Trophoblast cell (in vitro differentiated cells and primary cell): ENCODE measurements around the gene CACTIN.

ENCODE experiments used
- DNase-seq, 2 donors: peaks; one replicate each; pipeline ENCODE4 v3.0.0-alpha.2; 2016
- H2AFZ ChIP-seq: 2 replicates; pipeline ENCODE4 v1.6.1; 2013; ENCODE audit warnings: low read length, moderate library complexity, mild to moderate bottlenecking; ENCODE audit not compliant: insufficient read depth, poor library complexity
- H2AK5ac ChIP-seq: 2 replicates; pipeline ENCODE4 v1.6.1; 2013; ENCODE audit warnings: mild to moderate bottlenecking, low read length
- H2BK120ac ChIP-seq: 2 replicates; pipeline ENCODE4 v1.6.1; 2013; ENCODE audit warnings: low read length, mild to moderate bottlenecking, moderate library complexity; ENCODE audit not compliant: insufficient read depth, poor library complexity
- H2BK12ac ChIP-seq: 2 replicates; pipeline ENCODE4 v1.6.1; 2013; ENCODE audit warnings: mild to moderate bottlenecking, low read length, moderate library complexity
- H2BK5ac ChIP-seq: 2 replicates; pipeline ENCODE4 v1.6.1; 2013; ENCODE audit warnings: low read length, low read depth, moderate library complexity, mild to moderate bottlenecking; ENCODE audit not compliant: poor library complexity
- H3K14ac ChIP-seq: 2 replicates; pipeline ENCODE4 v1.6.1; 2013; ENCODE audit warnings: mild to moderate bottlenecking, low read length
- H3K18ac ChIP-seq: 2 replicates; pipeline ENCODE4 v1.6.1; 2013; ENCODE audit warnings: mild to moderate bottlenecking, low read length
- H3K23ac ChIP-seq: 2 replicates; pipeline ENCODE4 v1.6.1; 2013; ENCODE audit warnings: low read length
- H3K27ac ChIP-seq: 2 replicates; pipeline ENCODE4 v1.5.1; 2013; ENCODE audit warnings: low read depth, mild to moderate bottlenecking, inconsistent platforms, low read length, moderate library complexity
- H3K27me3 ChIP-seq: 2 replicates; pipeline ENCODE4 v1.6.1; 2013; ENCODE audit warnings: inconsistent platforms, mild to moderate bottlenecking, low read length, moderate library complexity; ENCODE audit not compliant: insufficient read depth
- H3K36me3 ChIP-seq, 2 experiments: 1 replicate in 1 of 2; 2 replicates in 1 of 2; pipeline ENCODE4 v1.6.1; 2013; ENCODE audit warnings: low read length in 2 of 2, mild to moderate bottlenecking in 2 of 2, moderate library complexity in 1 of 2; ENCODE audit not compliant: insufficient read depth in 2 of 2, control insufficient read depth in 1 of 2
- H3K4ac ChIP-seq: 2 replicates; pipeline ENCODE4 v1.6.1; 2013; ENCODE audit warnings: low read depth, mild to moderate bottlenecking, low read length, moderate library complexity
- H3K4me1 ChIP-seq, 2 experiments: 1 replicate in 1 of 2; 2 replicates in 1 of 2; pipeline ENCODE4 v1.6.1; 2013; ENCODE audit warnings: low read length in 2 of 2, mild to moderate bottlenecking in 2 of 2, moderate library complexity in 1 of 2; ENCODE audit not compliant: insufficient read depth in 2 of 2, control insufficient read depth in 1 of 2
- H3K4me2 ChIP-seq: 2 replicates; pipeline ENCODE4 v1.6.1; 2013; ENCODE audit warnings: inconsistent platforms, mild to moderate bottlenecking, low read length, moderate library complexity
- H3K4me3 ChIP-seq: 2 replicates; pipeline ENCODE4 v1.5.1; 2013; ENCODE audit warnings: mild to moderate bottlenecking, low read depth, low read length, inconsistent platforms
- H3K79me1 ChIP-seq: one replicate; pipeline ENCODE4 v1.6.1; 2013; ENCODE audit warnings: low read length
- H3K79me2 ChIP-seq: 2 replicates; pipeline ENCODE4 v1.6.1; 2013; ENCODE audit warnings: low read length, mild to moderate bottlenecking; ENCODE audit not compliant: control insufficient read depth, insufficient read depth, poor library complexity
- H3K9ac ChIP-seq: 2 replicates; pipeline ENCODE4 v1.6.1; 2013; ENCODE audit warnings: mild to moderate bottlenecking, low read length
- H3K9me3 ChIP-seq: 2 replicates; pipeline ENCODE4 v1.6.1; 2013; ENCODE audit warnings: low read depth, mild to moderate bottlenecking, control low read depth, inconsistent platforms, low read length; ENCODE audit not compliant: insufficient read depth
- H4K12ac ChIP-seq: 2 replicates; pipeline ENCODE4 v1.6.1; 2013; ENCODE audit warnings: low read depth, mild to moderate bottlenecking, low read length, moderate library complexity
- H4K8ac ChIP-seq: 2 replicates; pipeline ENCODE4 v1.6.1; 2013; ENCODE audit warnings: low read depth, mild to moderate bottlenecking, low read length, moderate library complexity
- H4K91ac ChIP-seq: one replicate; pipeline ENCODE4 v1.6.1; 2013; ENCODE audit warnings: low read depth, mild to moderate bottlenecking, low read length, moderate library complexity
- WGBS: extraction: QIAGEN DNeasy Blood & Tissue Kit; methylation state at CpG from one replicate; pipeline ENCODE4 v1.1.7; 2013; ENCODE audit warnings: missing lambda C conversion rate; ENCODE audit not compliant: insufficient read length, insufficient coverage; ENCODE audit errors: extremely low coverage; 5-methylcytosine and 5-hydroxymethylcytosine counted together

Gene CACTIN

DNA sequence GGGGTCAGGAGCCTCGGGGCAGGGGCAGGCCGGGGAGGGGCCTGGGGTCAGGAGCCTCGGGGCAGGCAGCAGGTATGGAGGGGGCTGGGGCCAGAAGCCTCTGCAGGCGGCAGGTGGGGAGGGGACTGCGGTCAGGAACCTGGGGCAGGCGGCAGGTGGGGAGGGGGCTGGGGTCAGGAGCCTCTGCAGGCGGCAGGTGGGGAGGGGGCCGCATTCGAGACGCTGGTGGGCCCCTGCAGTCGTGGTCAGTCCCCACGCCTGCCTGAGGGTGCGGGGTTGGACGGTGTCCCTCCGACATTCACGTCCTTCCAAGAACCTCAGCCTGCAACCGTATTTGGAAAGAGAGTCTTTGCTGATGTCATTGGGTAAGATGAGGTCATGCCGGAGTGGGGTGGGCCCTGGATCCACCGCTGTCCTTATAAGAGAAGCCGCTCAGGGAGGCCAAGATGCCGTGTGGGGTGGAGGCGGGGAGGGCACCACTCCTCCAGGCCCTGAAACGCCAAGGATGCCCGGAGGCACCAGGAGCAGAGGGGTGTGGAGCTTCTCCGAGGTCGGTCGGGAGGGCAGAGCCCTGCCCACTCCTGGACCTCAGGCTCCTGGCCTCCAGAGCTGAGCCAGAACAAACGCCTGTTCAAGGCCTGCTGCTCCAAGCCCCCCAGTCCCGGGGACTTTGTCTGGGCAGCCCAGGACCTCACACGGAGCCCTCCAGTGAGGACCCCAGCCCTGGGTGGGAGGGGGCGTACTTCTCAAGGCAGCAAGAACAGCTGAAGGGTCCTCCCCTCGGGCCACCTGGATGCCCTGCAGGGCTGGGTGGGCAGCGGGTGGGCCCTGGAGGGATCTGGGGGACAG lies 43.6 kb upstream of the CACTIN start:
- Histone ChIP-seq H3K27me3 (no peaks in the 10 kb centered on the region), H3K4ac (peak overlapping the region; percentile 61), H3K36me3 (peaks cover 10% of the 10 kb centered on the region in 2 experiments), H3K14ac (peak overlapping the region; percentile 61), H3K4me2 (no peak overlapping the region), H4K8ac (peak overlapping the region; percentile 49), H3K4me3 (no peak overlapping the region), H4K12ac (peak overlapping the region; percentile 27), H3K4me1 (peaks cover 17 to 32% of the 10 kb centered on the region in 2 experiments), H2AK5ac (peak overlapping the region; percentile 44), H2BK12ac (peak overlapping the region; percentile 60), H3K18ac (peak overlapping the region; percentile 82), H3K79me1 (peaks cover 16% of the 10 kb centered on the region), H3K9ac (no peak overlapping the region), H4K91ac (peak overlapping the region; percentile 72), H3K23ac (no peak overlapping the region), H2BK5ac (peak overlapping the region; percentile 38), H2AFZ (no peak overlapping the region), H2BK120ac (peak overlapping the region; percentile 28), H3K27ac (peak overlapping the region; percentile 49), H3K9me3 (peaks cover 2% of the 10 kb centered on the region), H3K79me2 (peaks cover 5% of the 10 kb centered on the region)
- DNase-seq = peak; percentile 45 to 66
- WGBS = no CpG with 5 or more reads among the region's 33 CpGs

DNA sequence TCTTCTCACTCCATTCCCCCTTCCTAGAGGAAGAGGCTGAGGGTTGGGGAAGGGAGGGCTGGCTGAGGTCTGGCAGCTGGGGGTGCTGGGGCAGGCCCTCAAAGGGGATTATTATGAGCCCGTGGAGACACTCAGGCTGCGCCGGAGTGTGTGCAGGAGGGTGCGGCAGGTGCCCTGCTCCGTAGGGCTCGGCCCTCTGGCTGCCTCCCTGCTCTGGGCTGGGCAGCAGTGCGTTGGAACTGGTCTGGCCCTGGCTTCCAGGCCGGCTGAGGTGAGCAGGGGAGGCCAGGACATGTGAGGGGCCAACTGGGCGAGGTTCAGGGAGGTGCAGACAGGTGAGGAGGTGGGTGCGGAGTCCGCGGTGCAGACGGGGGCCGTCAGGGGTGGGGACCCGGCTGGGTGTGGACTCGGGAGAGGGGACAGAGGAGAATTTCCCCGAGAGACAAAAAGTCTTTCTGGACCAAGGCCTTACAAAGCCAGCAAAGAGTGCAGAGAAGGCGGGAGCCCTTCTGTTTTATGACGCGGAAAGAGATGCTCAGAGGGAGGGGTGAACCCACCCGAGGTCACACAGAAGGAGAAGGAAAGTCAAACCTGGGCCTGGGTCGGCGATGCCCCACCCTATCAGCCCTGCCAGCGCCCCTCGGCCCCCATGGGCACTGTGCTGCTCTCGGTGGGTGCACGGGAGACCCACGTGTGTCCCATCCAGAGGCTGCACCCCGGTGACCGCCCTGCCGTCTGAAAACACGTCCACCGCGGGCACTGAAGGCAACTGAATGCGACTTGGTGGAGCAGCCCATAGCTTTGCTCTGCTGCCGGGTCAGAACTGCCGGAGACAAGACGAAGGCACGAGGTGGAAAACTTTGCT lies 42.7 kb upstream of the CACTIN start:
- H3K4me3 ChIP-seq = no peak overlapping the region
- no peak overlapping the region for H2AFZ ChIP-seq
- WGBS = no CpG with 5 or more reads among the region's 39 CpGs
- H3K18ac ChIP-seq = peak overlapping the region; percentile 78
- H3K79me2 ChIP-seq = peaks cover 5% of the 10 kb centered on the region
- peak overlapping the region; percentile 81 for H3K14ac ChIP-seq
- DNase-seq = no peak
- H4K8ac ChIP-seq = peak overlapping the region; percentile 67
- H4K12ac ChIP-seq = no peak overlapping the region
- H3K4ac ChIP-seq = peak overlapping the region; percentile 12
- H3K27ac ChIP-seq = peak overlapping the region; percentile 50
- H3K27me3 ChIP-seq = no peaks in the 10 kb centered on the region
- H3K4me1 ChIP-seq = peaks cover 17 to 32% of the 10 kb centered on the region in 2 experiments
- H3K4me2 ChIP-seq = no peak overlapping the region
- no peak overlapping the region for H3K23ac ChIP-seq
- H3K79me1 ChIP-seq = peaks cover 16% of the 10 kb centered on the region
- peaks cover 16% of the 10 kb centered on the region in 2 experiments for H3K36me3 ChIP-seq
- H3K9ac ChIP-seq = no peak overlapping the region
- H2BK5ac ChIP-seq = peak overlapping the region; percentile 58
- H2BK12ac ChIP-seq = no peak overlapping the region
- H3K9me3 ChIP-seq = peaks cover 2% of the 10 kb centered on the region
- H2AK5ac ChIP-seq = peak overlapping the region; percentile 65
- H4K91ac ChIP-seq = peak overlapping the region; percentile 76
- H2BK120ac ChIP-seq = peak overlapping the region; percentile 70

DNA sequence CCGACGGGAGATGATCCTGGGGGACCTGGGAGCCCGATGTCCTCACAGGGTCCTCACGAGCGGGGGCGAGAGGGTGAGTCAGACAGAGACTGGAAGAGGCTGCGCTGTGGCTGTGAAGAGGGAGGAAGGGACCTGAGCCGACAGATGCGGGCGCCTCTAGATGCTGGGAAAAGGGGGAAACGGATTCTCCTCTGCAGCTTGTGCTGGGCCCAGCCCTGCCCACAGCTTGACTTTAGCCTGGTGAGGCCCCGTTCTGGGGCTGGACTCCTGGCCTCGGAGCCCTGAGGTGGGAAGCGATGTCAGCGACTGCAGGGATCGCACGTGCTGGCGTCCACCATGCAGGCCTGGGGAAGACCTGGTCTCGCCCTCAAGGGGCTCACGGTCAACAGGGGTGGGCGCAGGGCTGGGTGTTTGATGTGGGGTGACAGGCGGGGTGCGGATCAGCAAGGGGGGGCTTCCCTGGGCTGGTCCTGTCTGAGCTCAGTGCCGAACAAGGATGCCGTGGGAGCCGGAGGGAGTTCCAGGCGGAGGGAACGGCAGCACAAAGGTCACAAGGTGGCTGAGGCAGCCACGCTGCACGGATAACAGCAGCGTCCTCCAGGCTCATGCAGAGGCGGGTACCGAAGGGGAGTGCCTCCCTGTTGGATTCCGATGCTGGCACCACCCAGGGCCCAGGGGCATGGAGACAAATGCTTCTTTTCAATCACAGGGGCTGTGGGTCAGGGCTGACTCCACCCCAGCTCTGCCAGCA lies 41.9 kb upstream of the CACTIN start:
- no peak overlapping the region for H3K4ac ChIP-seq
- no peak overlapping the region for H3K4me3 ChIP-seq
- no peak overlapping the region for H2AK5ac ChIP-seq
- no peak overlapping the region for H2BK12ac ChIP-seq
- WGBS = no CpG with 5 or more reads among the region's 34 CpGs
- H4K8ac ChIP-seq = no peak overlapping the region
- peaks cover 16% of the 10 kb centered on the region for H3K79me1 ChIP-seq
- no peak overlapping the region for H2BK120ac ChIP-seq
- no peak overlapping the region for H2AFZ ChIP-seq
- peaks cover 2% of the 10 kb centered on the region for H3K9me3 ChIP-seq
- DNase-seq = peak; percentile 12 to 46
- H3K27me3 ChIP-seq = no peaks in the 10 kb centered on the region
- no peak overlapping the region for H4K12ac ChIP-seq
- H3K9ac ChIP-seq = no peak overlapping the region
- no peak overlapping the region for H3K18ac ChIP-seq
- H4K91ac ChIP-seq = no peak overlapping the region
- H3K36me3 ChIP-seq = peaks cover 20 to 23% of the 10 kb centered on the region in 2 experiments
- H2BK5ac ChIP-seq = no peak overlapping the region
- peaks cover 5% of the 10 kb centered on the region for H3K79me2 ChIP-seq
- H3K14ac ChIP-seq = no peak overlapping the region
- peaks cover 17 to 32% of the 10 kb centered on the region in 2 experiments for H3K4me1 ChIP-seq
- no peak overlapping the region for H3K23ac ChIP-seq
- H3K4me2 ChIP-seq = no peak overlapping the region
- no peak overlapping the region for H3K27ac ChIP-seq

DNA sequence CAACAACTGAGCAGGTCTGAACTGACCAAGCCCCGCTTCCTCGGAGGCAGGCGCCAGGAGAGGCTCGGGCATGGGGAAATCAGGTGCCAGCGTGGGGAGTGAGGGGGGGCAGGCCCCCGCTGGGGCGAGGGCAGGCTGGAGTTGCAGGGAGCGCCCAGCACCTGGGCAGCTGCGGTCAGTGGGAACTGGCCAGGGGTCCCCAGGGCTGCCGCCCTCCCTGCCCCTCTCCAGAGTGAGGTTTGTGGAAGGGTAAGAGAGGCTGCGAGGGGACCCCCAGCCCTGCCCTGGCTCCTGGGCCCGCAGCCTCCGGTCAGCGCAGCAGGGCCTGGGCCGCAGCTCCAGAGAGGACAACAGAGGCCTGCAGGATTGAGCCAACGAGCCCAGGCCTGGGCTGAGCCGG lies 41.2 kb upstream of the CACTIN start:
- Histone ChIP-seq H3K36me3 (peaks cover 27 to 30% of the 10 kb centered on the region in 2 experiments), H3K4me2 (no peak overlapping the region), H3K9me3 (peaks cover 2% of the 10 kb centered on the region), H3K4ac (no peak overlapping the region), H3K79me1 (peaks cover 16% of the 10 kb centered on the region), H3K79me2 (peaks cover 5% of the 10 kb centered on the region), H2BK5ac (no peak overlapping the region), H3K4me3 (no peak overlapping the region), H2AFZ (no peak overlapping the region), H3K27me3 (no peaks in the 10 kb centered on the region), H3K4me1 (peaks cover 17 to 32% of the 10 kb centered on the region in 2 experiments), H4K91ac (no peak overlapping the region), H4K12ac (no peak overlapping the region), H4K8ac (no peak overlapping the region), H2BK120ac (no peak overlapping the region), H3K9ac (no peak overlapping the region), H2AK5ac (no peak overlapping the region), H2BK12ac (no peak overlapping the region), H3K27ac (no peak overlapping the region), H3K14ac (no peak overlapping the region), H3K23ac (no peak overlapping the region), H3K18ac (no peak overlapping the region)
- DNase-seq = no peak
- no CpG with 5 or more reads among the region's 17 CpGs for WGBS
